ENCODE results near the gene RIT1.

DNA sequence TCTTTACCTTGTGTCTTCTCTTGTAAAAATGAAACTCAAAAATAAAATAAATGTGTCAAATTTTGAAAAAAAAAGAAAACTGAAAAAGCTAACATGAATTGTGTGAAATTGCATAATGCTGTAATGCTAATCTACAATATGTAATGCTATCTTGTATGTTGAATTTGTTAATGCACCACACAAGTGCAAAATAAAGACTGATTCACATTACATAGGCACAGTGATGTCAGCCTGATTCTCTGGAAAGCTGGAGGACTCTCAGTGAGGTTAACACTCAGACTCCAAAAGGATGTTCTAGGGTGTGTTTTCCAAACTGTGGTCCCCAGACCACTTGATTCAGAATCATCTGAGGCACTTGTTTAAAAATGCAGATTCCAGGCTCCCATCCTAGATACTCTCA is 26.2 kb downstream of the RIT1 start:
- TF ChIP-seq, protein P1, sequence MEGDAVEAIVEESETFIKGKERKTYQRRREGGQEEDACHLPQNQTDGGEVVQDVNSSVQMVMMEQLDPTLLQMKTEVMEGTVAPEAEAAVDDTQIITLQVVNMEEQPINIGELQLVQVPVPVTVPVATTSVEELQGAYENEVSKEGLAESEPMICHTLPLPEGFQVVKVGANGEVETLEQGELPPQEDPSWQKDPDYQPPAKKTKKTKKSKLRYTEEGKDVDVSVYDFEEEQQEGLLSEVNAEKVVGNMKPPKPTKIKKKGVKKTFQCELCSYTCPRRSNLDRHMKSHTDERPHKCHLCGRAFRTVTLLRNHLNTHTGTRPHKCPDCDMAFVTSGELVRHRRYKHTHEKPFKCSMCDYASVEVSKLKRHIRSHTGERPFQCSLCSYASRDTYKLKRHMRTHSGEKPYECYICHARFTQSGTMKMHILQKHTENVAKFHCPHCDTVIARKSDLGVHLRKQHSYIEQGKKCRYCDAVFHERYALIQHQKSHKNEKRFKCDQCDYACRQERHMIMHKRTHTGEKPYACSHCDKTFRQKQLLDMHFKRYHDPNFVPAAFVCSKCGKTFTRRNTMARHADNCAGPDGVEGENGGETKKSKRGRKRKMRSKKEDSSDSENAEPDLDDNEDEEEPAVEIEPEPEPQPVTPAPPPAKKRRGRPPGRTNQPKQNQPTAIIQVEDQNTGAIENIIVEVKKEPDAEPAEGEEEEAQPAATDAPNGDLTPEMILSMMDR (IDR thresholded peaks at IDR 0.05), result no peak
- TF ChIP-seq POLR2A (IDR thresholded peaks at IDR 0.05), result no peak

Data from sigmoid colon (tissue), 3 donors.